ENCODE data around the gene NEURL1. TPM values are rescaled to one million over a fixed set of nuclear protein-coding genes. Genes with fewer than 3 reads are reported as not detected.

Gene NEURL1
- total RNA-seq, 1 donor from 2014 or later: 1.3 TPM

GRCh38 chr10:103584216-103585010 is 90.9 kb downstream of the NEURL1 start:
- no peak for TF ChIP-seq CTCF (conservative IDR thresholded peaks at IDR 0.05; ENCODE audit: low read depth, low read length)
- no peak for DNase-seq (ENCODE audit: low read depth)
- H3K4me3 ChIP-seq (ENCODE audit: low read depth, low read length): no peak overlapping the region

- H3K4me3 ChIP-seq (ENCODE audit: low read depth, low read length): no peak overlapping the region
- DNase-seq (ENCODE audit: low read depth): no peak
- no peak for TF ChIP-seq CTCF (conservative IDR thresholded peaks at IDR 0.05; ENCODE audit: low read depth, low read length)
Observed at GRCh38 chr10:103585011-103585405, 91.5 kb downstream of the NEURL1 start.

GRCh38 chr10:103587073-103587472 is 93.6 kb downstream of the NEURL1 start:
- TF ChIP-seq CTCF (conservative IDR thresholded peaks at IDR 0.05; ENCODE audit: low read depth, low read length): no peak
- H3K4me3 ChIP-seq (ENCODE audit: low read depth, low read length): no peak overlapping the region
- DNase-seq (ENCODE audit: low read depth): no peak

- DNase-seq (ENCODE audit: low read depth): no peak
- H3K4me3 ChIP-seq (ENCODE audit: low read depth, low read length): no peak overlapping the region
- no peak for TF ChIP-seq CTCF (conservative IDR thresholded peaks at IDR 0.05; ENCODE audit: low read depth, low read length)
Observed at GRCh38 chr10:103589074-103589630, 95.6 kb downstream of the NEURL1 start.

GRCh38 chr10:103590060-103590459 is 96.6 kb downstream of the NEURL1 start:
- no peak for TF ChIP-seq CTCF (conservative IDR thresholded peaks at IDR 0.05; ENCODE audit: low read depth, low read length)
- no peak for DNase-seq (ENCODE audit: low read depth)
- no peak overlapping the region for H3K4me3 ChIP-seq (ENCODE audit: low read depth, low read length)

- no peak for DNase-seq (ENCODE audit: low read depth)
- no peak overlapping the region for H3K4me3 ChIP-seq (ENCODE audit: low read depth, low read length)
- no peak for TF ChIP-seq CTCF (conservative IDR thresholded peaks at IDR 0.05; ENCODE audit: low read depth, low read length)
Observed at GRCh38 chr10:103590744-103591291, 97.3 kb downstream of the NEURL1 start.

Measured in epithelial cell of proximal tubule (primary cell).